Left colon (tissue), 2 donors: ENCODE measurements around the gene CD79B. TPM values are rescaled to one million over a fixed set of nuclear protein-coding genes. Genes with fewer than 3 reads are reported as not detected.

Experiments
- ATAC-seq: fragments of 200-7000 bp; cut with Tn5 transposase; one replicate; pipeline ENCODE4 v1.9.1; 2020; ENCODE audit warnings: mild to moderate bottlenecking, moderate library complexity
- DNase-seq, 2 donors: peaks; one replicate each; pipeline ENCODE4 v3.0.0-alpha.2; 2020
- intact Hi-C, 2 donors: fragments of 100-400 bp; cut with DNase I in 1 of 2; cut with micrococcal nuclease in 1 of 2; formaldehyde crosslinking; loops; one replicate each; pipeline versions ENCODE4 v1.11.2 to v1.14.0; 2022; cut with DNase I, micrococcal nuclease
- long read RNA-seq: library from polyadenylated mRNA; unstranded; transcript quantifications from one replicate; pipeline ENCODE4 v2.0.0, GENCODE V29; 2021
- total RNA-seq, 2 donors: library from RNA; stranded (reverse); fragmentation: NEBNext Ultra II Directional; extraction: Animal tissue kit (Norgen Biotek cat#: 25700); gene quantifications; one replicate each; pipeline ENCODE4 v1.2.1, GENCODE V29; 2021
- donor health status: DM: no; HTN: no; CAD: no.
- donor health status: DM: yes; HTN: yes; CAD: no.

The CD79B gene
- 1 to 10 TPM; 2.0 to 4.0 TPM for total RNA-seq
- long read RNA-seq, partial matches to known transcripts = 0 of 3 reads
- long read RNA-seq, other reads (novel, unspliced or antisense) = 0 of 3 reads

- peak; percentile 38 to 53 for DNase-seq
Measured at GRCh38 chr17:63931981-63932561, at the start of gene CD79B. Gene CD79B, minus strand, starts transcription at chr17:63932331. Its CDS starts 70 bp downstream, at chr17:63932261.

GRCh38 chr17:63978272-63979200, 46.4 kb upstream of the CD79B start:
- intact Hi-C loops = no loop called here
- ATAC-seq (no peak), DNase-seq (no peak)

More at GRCh38 chr17:63931981-63932561, at the start of gene CD79B:
- intact Hi-C loops = no loop called here
- ATAC-seq = peak; percentile 27

GRCh38 chr17:63976702-63977101, 44.6 kb upstream of the CD79B start:
- ATAC-seq (no peak), DNase-seq (no peak)
- intact Hi-C loops = no loop called here

GRCh38 chr17:63975541-63976092, 43.5 kb upstream of the CD79B start:
- intact Hi-C loops = no loop called here
- ATAC-seq = no peak
- no peak for DNase-seq

- intact Hi-C loops = no loop called here
- DNase-seq (no peak), ATAC-seq (no peak)
Measured at GRCh38 chr17:63974594-63975192, 42.6 kb upstream of the CD79B start.

GRCh38 chr17:63973930-63974593, 41.9 kb upstream of the CD79B start:
- DNase-seq (peak in 1 of 2 donors; percentile 47), ATAC-seq (peak; percentile 92)
- intact Hi-C loops = no loop called here

GRCh38 chr17:63973247-63973646, 41.1 kb upstream of the CD79B start:
- ATAC-seq (no peak), DNase-seq (no peak)
- intact Hi-C loops = no loop called here

- ATAC-seq = no peak
- intact Hi-C loops = no loop called here
- no peak for DNase-seq
Measured at GRCh38 chr17:63972796-63973195, 40.7 kb upstream of the CD79B start, which contains the start of gene SCN4A. Gene SCN4A, minus strand, starts transcription at chr17:63972918. Its CDS starts 77 bp downstream, at chr17:63972841.

- DNase-seq (no peak), ATAC-seq (no peak)
- intact Hi-C loops = no loop called here
Measured at GRCh38 chr17:63969278-63969677, 37.1 kb upstream of the CD79B start.

GRCh38 chr17:63967953-63968352, 35.8 kb upstream of the CD79B start:
- intact Hi-C loops = no loop called here
- ATAC-seq = no peak
- DNase-seq = no peak

GRCh38 chr17:63966646-63967264, 34.6 kb upstream of the CD79B start:
- DNase-seq = no peak
- intact Hi-C loops = no loop called here
- no peak for ATAC-seq

- intact Hi-C loops = no loop called here
- ATAC-seq (no peak), DNase-seq (no peak)
Measured at GRCh38 chr17:63963123-63963522, 31.0 kb upstream of the CD79B start.

- DNase-seq (no peak), ATAC-seq (no peak)
- intact Hi-C loops = no loop called here
Measured at GRCh38 chr17:63962298-63962744, 30.2 kb upstream of the CD79B start.

GRCh38 chr17:63961355-63962212, 29.5 kb upstream of the CD79B start:
- DNase-seq (peak; percentile 54 to 60), ATAC-seq (peak; percentile 71)
- intact Hi-C loops = no loop called here

GRCh38 chr17:63960430-63960829, 28.3 kb upstream of the CD79B start:
- DNase-seq = no peak
- intact Hi-C loops = no loop called here
- ATAC-seq = no peak

- ATAC-seq = no peak
- intact Hi-C loops = no loop called here
Measured at GRCh38 chr17:63960006-63960405, 27.9 kb upstream of the CD79B start.

GRCh38 chr17:63956296-63956920, 24.3 kb upstream of the CD79B start:
- intact Hi-C loops = no loop called here
- no peak for DNase-seq
- no peak for ATAC-seq

More at GRCh38 chr17:63960006-63960405, 27.9 kb upstream of the CD79B start:
- DNase-seq = no peak
